ENCODE data around the gene UTP11. TPM values are rescaled to one million over a fixed set of nuclear protein-coding genes. Genes with fewer than 3 reads are reported as not detected.
"Not testable (repeated sequence)": the region's sequence is repeated elsewhere in the genome, so short reads cannot be mapped to it uniquely, and the experiment has no call there.

The UTP11 gene
- 10 to 100 TPM; 17.4 to 38.5 (median 29.7) TPM for total RNA-seq
- 10 to 100 TPM; 20.9 to 35.1 TPM for polyA plus RNA-seq
- long read RNA-seq, donor 1, transcript UTP11-201 (8 exons, 2,019 nt): major isoform, 55 of 68 reads
- long read RNA-seq, donor 1, partial matches to known transcripts: 7 of 68 reads
- long read RNA-seq, donor 1, other reads (novel, unspliced or antisense): 6 of 68 reads
- long read RNA-seq, donor 2, transcript UTP11-201 (8 exons, 2,019 nt): major isoform, 28 of 61 reads
- long read RNA-seq, donor 2, partial matches to known transcripts: 31 of 61 reads
- long read RNA-seq, donor 2, other reads (novel, unspliced or antisense): 0 of 61 reads
- long read RNA-seq, donor 3, transcript UTP11-201 (8 exons, 2,019 nt): major isoform, 42 of 43 reads
- long read RNA-seq, donor 3, partial matches to known transcripts: 1 of 43 reads
- long read RNA-seq, donor 3, other reads (novel, unspliced or antisense): 0 of 43 reads

GRCh38 chr1:38012363-38013226 is at the start of gene UTP11:
TSS of gene UTP11 (plus strand) at chr1:38012734. CDS start at chr1:38012803, 69 bp downstream.
- Histone ChIP-seq H3K4me3 (peak within 1 kb of the TSS; percentile 84), H3K27ac (peak within 1 kb of the TSS; percentile 62 to 74), H3K4me1 (ENCODE audit: insufficient read depth) (no peaks in the 10 kb centered on the region), H3K36me3 (no peaks in the 10 kb centered on the region), H3K9me3 (no peaks in the 10 kb centered on the region), H3K27me3 (no peaks in the 10 kb centered on the region)
- intact Hi-C loops (cut with DNase I): no loop called here
- WGBS, 3 donors: 1% methylated on average over 49 of the region's 49 CpGs
- peak; percentile 90 to 95 (median 91) for DNase-seq
- peak; percentile 87 for TF ChIP-seq EP300 (IDR thresholded peaks at IDR 0.05)
- TF ChIP-seq POLR2A (IDR thresholded peaks at IDR 0.05): peak; percentile 46
- TF ChIP-seq CTCF (IDR thresholded peaks at IDR 0.05): peak in 1 of 3 donors; percentile 6

- not testable (repeated sequence) for DNase-seq; H3K27ac ChIP-seq; H3K4me3 ChIP-seq; H3K4me1 ChIP-seq (ENCODE audit: insufficient read depth); H3K36me3 ChIP-seq; H3K9me3 ChIP-seq; H3K27me3 ChIP-seq
- 86 to 88% (median 86%) methylated on average over 12 of the region's 12 CpGs for WGBS, 3 donors
- intact Hi-C loops (cut with DNase I): loop anchor here in 1 of 4 donors (5.0 kb wide), 1 partner anchor 1277 kb away; no protein-coding TSS in a partner anchor
Observed at GRCh38 chr1:37964106-37964505, 48.4 kb upstream of the UTP11 start.

GRCh38 chr1:37965301-37965700 is 47.2 kb upstream of the UTP11 start:
- Histone ChIP-seq H3K4me1 (ENCODE audit: insufficient read depth) (no peaks in the 10 kb centered on the region), H3K27me3 (no peaks in the 10 kb centered on the region), H3K27ac (no peak overlapping the region), H3K9me3 (no peaks in the 10 kb centered on the region), H3K36me3 (no peaks in the 10 kb centered on the region), H3K4me3 (no peak overlapping the region)
- TF ChIP-seq EP300 (IDR thresholded peaks at IDR 0.05) (no peak), POLR2A (IDR thresholded peaks at IDR 0.05) (no peak), CTCF (IDR thresholded peaks at IDR 0.05) (no peak)
- DNase-seq: no peak
- 92 to 95% (median 93%) methylated on average over 4 of the region's 4 CpGs for WGBS, 3 donors
- intact Hi-C loops (cut with DNase I): no loop called here

- H3K27me3 ChIP-seq; H3K4me3 ChIP-seq; H3K4me1 ChIP-seq (ENCODE audit: insufficient read depth); H3K36me3 ChIP-seq; DNase-seq; H3K9me3 ChIP-seq; H3K27ac ChIP-seq: not testable (repeated sequence)
- intact Hi-C loops (cut with DNase I): loop anchor here in 1 of 4 donors (10.0 kb wide), 1 partner anchor 89 kb away; no protein-coding TSS in a partner anchor
- 89 to 92% (median 90%) methylated on average over 5 of the region's 5 CpGs for WGBS, 3 donors
Observed at GRCh38 chr1:37973684-37974083, 38.9 kb upstream of the UTP11 start.

GRCh38 chr1:37974567-37974966 is 38.0 kb upstream of the UTP11 start:
- DNase-seq: no peak
- WGBS, 3 donors: 94 to 97% (median 96%) methylated on average over 5 of the region's 5 CpGs
- intact Hi-C loops (cut with DNase I): loop anchor here in 1 of 4 donors (10.0 kb wide), 1 partner anchor 90 kb away; no protein-coding TSS in a partner anchor
- Histone ChIP-seq H3K4me1 (ENCODE audit: insufficient read depth) (no peaks in the 10 kb centered on the region), H3K4me3 (no peak overlapping the region), H3K9me3 (no peaks in the 10 kb centered on the region), H3K36me3 (peaks cover 2% of the 10 kb centered on the region), H3K27me3 (no peaks in the 10 kb centered on the region), H3K27ac (no peak overlapping the region)
- TF ChIP-seq CTCF (IDR thresholded peaks at IDR 0.05): no peak
- TF ChIP-seq POLR2A (IDR thresholded peaks at IDR 0.05): no peak
